ENCODE measurements around the gene HS6ST3. TPM values are rescaled to one million over a fixed set of nuclear protein-coding genes. Genes with fewer than 3 reads are reported as not detected.
A peak's percentile ranks its signal among the peaks of the same experiment; 100 is the strongest.

HS6ST3 gene
- total and polyA plus RNA-seq, 9 of the 15 experiments (the other 6 are each of a cell fraction or from before 2014, with no cell fraction given) = not detected

DNA sequence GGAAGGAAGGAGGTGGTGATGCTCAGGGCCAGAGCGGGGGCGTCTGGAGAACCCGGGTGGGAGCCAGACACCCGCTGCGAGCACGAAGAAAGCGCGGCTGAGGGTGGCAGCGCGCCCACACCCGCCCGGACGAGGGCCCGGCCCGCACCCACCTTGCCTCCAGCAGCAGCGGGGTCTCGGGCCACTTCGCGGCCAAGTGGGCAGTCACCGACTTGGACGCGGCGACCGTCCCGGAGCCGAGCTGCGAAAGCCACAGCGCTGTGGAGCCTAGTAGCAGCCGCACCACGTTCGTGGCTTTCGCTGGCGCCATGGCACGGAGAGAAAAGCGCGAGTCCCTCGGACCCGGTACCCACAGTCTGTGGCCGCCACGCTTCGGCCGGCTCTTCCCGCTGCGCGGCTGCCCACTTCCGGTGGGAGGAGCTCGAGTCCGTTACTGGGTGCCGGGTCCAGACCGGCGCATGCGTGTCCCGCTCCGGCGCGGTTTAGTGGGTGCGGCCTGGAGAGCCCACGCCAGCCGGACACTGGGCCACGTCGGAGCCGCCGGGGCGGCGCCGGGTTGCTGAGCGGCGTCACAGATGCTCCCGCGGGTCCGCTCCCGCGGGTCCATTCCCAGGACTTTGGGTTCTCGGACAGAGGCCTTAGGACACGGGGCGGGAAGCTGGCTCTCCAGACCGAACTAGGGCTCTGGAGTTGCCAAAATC is 36.8 kb upstream of the HS6ST3 start, which contains the start of gene UGGT2 (continued):
- TF ChIP-seq ZBTB2 (IDR thresholded peaks at IDR 0.05) (peak; percentile 46; the same call in 1 of the 2 replicates), MBD2 (IDR thresholded peaks at IDR 0.05; ENCODE audit: borderline replicate concordance, low read depth) (peak; percentile 55; the same call in 1 of the 2 replicates), CTBP1 (IDR thresholded peaks at IDR 0.05; ENCODE audit: borderline replicate concordance) (peak; percentile 28; the same call in 1 of the 2 replicates), BRF1 (IDR thresholded peaks at IDR 0.05; ENCODE audit: borderline replicate concordance, extremely low read depth, insufficient read length) (no peak), SIN3B (IDR thresholded peaks at IDR 0.05; ENCODE audit: low read depth) (peak; percentile 46; the same call in 1 of the 2 replicates), ETS1 (conservative IDR thresholded peaks at IDR 0.05; ENCODE audit: control insufficient read depth, low read depth, low read length) (0 out of 2 replicates have a peak, but pooled peaks have one; percentile 45), SUPT5H (IDR thresholded peaks at IDR 0.05) (peak; percentile 89), POLR2A (conservative IDR thresholded peaks at IDR 0.05) (peak; percentile 89), SMAD3 (CRISPR knock-in tag; conservative IDR thresholded peaks at IDR 0.05) (no peak), MEIS2 (IDR thresholded peaks at IDR 0.05; ENCODE audit: partially characterized antibody) (peak; percentile 76), HNRNPL (IDR thresholded peaks at IDR 0.05; ENCODE audit: low read depth, low read length) (peak; percentile 74; the same call in 1 of the 2 replicates), ETV5 (CRISPR knock-in tag; IDR thresholded peaks at IDR 0.05; ENCODE audit: low read depth) (peak; percentile 85; the same call in 1 of the 2 replicates), CCNT2 (IDR thresholded peaks at IDR 0.05; ENCODE audit: borderline replicate concordance, extremely low read depth, insufficient read length, low read depth, low read length) (peak; percentile 43)
- TF ChIP-seq, protein P1, sequence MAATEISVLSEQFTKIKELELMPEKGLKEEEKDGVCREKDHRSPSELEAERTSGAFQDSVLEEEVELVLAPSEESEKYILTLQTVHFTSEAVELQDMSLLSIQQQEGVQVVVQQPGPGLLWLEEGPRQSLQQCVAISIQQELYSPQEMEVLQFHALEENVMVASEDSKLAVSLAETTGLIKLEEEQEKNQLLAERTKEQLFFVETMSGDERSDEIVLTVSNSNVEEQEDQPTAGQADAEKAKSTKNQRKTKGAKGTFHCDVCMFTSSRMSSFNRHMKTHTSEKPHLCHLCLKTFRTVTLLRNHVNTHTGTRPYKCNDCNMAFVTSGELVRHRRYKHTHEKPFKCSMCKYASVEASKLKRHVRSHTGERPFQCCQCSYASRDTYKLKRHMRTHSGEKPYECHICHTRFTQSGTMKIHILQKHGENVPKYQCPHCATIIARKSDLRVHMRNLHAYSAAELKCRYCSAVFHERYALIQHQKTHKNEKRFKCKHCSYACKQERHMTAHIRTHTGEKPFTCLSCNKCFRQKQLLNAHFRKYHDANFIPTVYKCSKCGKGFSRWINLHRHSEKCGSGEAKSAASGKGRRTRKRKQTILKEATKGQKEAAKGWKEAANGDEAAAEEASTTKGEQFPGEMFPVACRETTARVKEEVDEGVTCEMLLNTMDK (IDR thresholded peaks at IDR 0.05; ENCODE audit: borderline replicate concordance, insufficient read depth, low read depth, low read length, poor library complexity, severe bottlenecking) = no peak
- TF ChIP-seq, protein P2, sequence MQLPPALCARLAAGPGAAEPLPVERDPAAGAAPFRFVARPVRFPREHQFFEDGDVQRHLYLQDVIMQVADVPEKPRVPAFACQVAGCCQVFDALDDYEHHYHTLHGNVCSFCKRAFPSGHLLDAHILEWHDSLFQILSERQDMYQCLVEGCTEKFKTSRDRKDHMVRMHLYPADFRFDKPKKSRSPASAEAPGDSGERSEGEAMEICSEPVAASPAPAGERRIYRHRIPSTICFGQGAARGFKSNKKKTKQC (CRISPR knock-in tag; IDR thresholded peaks at IDR 0.05) = peak; percentile 72; the same call in 1 of the 2 replicates
- TF ChIP-seq, protein P3, sequence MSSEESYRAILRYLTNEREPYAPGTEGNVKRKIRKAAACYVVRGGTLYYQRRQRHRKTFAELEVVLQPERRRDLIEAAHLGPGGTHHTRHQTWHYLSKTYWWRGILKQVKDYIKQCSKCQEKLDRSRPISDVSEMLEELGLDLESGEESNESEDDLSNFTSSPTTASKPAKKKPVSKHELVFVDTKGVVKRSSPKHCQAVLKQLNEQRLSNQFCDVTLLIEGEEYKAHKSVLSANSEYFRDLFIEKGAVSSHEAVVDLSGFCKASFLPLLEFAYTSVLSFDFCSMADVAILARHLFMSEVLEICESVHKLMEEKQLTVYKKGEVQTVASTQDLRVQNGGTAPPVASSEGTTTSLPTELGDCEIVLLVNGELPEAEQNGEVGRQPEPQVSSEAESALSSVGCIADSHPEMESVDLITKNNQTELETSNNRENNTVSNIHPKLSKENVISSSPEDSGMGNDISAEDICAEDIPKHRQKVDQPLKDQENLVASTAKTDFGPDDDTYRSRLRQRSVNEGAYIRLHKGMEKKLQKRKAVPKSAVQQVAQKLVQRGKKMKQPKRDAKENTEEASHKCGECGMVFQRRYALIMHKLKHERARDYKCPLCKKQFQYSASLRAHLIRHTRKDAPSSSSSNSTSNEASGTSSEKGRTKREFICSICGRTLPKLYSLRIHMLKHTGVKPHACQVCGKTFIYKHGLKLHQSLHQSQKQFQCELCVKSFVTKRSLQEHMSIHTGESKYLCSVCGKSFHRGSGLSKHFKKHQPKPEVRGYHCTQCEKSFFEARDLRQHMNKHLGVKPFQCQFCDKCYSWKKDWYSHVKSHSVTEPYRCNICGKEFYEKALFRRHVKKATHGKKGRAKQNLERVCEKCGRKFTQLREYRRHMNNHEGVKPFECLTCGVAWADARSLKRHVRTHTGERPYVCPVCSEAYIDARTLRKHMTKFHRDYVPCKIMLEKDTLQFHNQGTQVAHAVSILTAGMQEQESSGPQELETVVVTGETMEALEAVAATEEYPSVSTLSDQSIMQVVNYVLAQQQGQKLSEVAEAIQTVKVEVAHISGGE (CRISPR knock-in tag; IDR thresholded peaks at IDR 0.05) = peak in 2 of 3 experiments; percentile 68 to 95; a peak in 4 of 6 replicates
